ENCODE results near the gene CUL3. TPM values are rescaled to one million over a fixed set of nuclear protein-coding genes. Genes with fewer than 3 reads are reported as not detected.

Gene CUL3
- total and polyA plus RNA-seq, 2 experiments from 2014 or later: 86.0 to 125 TPM

DNA sequence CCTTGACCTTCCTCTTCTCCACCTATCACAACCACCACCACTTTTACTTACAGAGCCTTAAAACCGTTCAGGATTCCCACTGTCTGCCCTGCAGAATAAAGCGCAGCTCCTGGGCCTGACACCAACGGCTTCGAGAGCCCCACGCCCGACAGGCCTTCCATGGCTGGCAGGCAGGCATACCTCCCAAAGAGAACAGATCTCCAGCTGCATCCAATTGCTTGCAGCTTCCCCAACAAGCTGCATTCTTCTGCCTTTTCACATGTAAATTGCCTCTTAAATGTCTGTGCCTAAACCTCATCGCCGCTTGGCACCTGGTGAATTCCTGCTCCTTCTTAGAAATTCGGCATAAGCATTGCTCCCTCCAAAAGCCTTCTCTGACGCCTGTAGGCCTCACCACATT is 151.7 kb downstream of the CUL3 start:
- Histone ChIP-seq H3K27ac (ENCODE audit: low read depth) (peak overlapping the region; percentile 91), H3K4me2 (peak overlapping the region; percentile 8), H4K20me1 (replicated peaks; ENCODE audit: insufficient read depth) (no peaks in the 10 kb centered on the region), H3F3A (replicated peaks; ENCODE audit: low read depth) (no peaks in the 10 kb centered on the region), H3K36me3 (ENCODE audit: insufficient read depth) (peaks cover 15% of the 10 kb centered on the region; the same call in 1 of the 2 replicates), H3K4me1 (ENCODE audit: insufficient read depth) (peaks cover 31% of the 10 kb centered on the region), H2AFZ (no peak overlapping the region), H3K9me2 (ENCODE audit: insufficient read depth) (no peaks in the 10 kb centered on the region), H3K79me2 (replicated peaks; ENCODE audit: insufficient read depth) (peaks cover 5% of the 10 kb centered on the region; the same call in 1 of the 2 replicates), H3K27me3 (ENCODE audit: insufficient read depth) (no peaks in the 10 kb centered on the region), H3K4me3 (no peak overlapping the region)
- H3K36me3 Mint-ChIP-seq (ENCODE audit: low read depth): peaks cover 51% of the 10 kb centered on the region
- H3K9me3 Mint-ChIP-seq: peaks cover 47% of the 10 kb centered on the region
- H3K27ac Mint-ChIP-seq: peak overlapping the region; percentile 94
- TF ChIP-seq, protein P1, sequence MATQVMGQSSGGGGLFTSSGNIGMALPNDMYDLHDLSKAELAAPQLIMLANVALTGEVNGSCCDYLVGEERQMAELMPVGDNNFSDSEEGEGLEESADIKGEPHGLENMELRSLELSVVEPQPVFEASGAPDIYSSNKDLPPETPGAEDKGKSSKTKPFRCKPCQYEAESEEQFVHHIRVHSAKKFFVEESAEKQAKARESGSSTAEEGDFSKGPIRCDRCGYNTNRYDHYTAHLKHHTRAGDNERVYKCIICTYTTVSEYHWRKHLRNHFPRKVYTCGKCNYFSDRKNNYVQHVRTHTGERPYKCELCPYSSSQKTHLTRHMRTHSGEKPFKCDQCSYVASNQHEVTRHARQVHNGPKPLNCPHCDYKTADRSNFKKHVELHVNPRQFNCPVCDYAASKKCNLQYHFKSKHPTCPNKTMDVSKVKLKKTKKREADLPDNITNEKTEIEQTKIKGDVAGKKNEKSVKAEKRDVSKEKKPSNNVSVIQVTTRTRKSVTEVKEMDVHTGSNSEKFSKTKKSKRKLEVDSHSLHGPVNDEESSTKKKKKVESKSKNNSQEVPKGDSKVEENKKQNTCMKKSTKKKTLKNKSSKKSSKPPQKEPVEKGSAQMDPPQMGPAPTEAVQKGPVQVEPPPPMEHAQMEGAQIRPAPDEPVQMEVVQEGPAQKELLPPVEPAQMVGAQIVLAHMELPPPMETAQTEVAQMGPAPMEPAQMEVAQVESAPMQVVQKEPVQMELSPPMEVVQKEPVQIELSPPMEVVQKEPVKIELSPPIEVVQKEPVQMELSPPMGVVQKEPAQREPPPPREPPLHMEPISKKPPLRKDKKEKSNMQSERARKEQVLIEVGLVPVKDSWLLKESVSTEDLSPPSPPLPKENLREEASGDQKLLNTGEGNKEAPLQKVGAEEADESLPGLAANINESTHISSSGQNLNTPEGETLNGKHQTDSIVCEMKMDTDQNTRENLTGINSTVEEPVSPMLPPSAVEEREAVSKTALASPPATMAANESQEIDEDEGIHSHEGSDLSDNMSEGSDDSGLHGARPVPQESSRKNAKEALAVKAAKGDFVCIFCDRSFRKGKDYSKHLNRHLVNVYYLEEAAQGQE (IDR thresholded peaks at IDR 0.05; ENCODE audit: unreplicated experiment): no peak
- TF ChIP-seq NANOG (IDR thresholded peaks at IDR 0.05; ENCODE audit: borderline replicate concordance) (peak; percentile 87), ZNF331 (CRISPR knock-in tag; IDR thresholded peaks at IDR 0.05; ENCODE audit: low read depth) (no peak; the same call in 1 of the 2 replicates), EZH2 (IDR thresholded peaks at IDR 0.05; ENCODE audit: low read depth, unreplicated experiment) (no peak), STAT1 (IDR thresholded peaks at IDR 0.05; ENCODE audit: unreplicated experiment) (no peak), ZNF114 (CRISPR knock-in tag; IDR thresholded peaks at IDR 0.05) (0 out of 2 replicates have a peak, but pooled peaks have one; percentile 18), POLR2AphosphoS5 (IDR thresholded peaks at IDR 0.05; ENCODE audit: low read depth) (peak; percentile 38; the same call in 1 of the 2 replicates), CREB1 (CRISPR knock-in tag; IDR thresholded peaks at IDR 0.05; ENCODE audit: low read depth) (peak; percentile 50)
- TF ChIP-seq, protein P2, sequence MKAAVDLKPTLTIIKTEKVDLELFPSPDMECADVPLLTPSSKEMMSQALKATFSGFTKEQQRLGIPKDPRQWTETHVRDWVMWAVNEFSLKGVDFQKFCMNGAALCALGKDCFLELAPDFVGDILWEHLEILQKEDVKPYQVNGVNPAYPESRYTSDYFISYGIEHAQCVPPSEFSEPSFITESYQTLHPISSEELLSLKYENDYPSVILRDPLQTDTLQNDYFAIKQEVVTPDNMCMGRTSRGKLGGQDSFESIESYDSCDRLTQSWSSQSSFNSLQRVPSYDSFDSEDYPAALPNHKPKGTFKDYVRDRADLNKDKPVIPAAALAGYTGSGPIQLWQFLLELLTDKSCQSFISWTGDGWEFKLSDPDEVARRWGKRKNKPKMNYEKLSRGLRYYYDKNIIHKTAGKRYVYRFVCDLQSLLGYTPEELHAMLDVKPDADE (IDR thresholded peaks at IDR 0.05): no peak
- TF ChIP-seq, protein P3, sequence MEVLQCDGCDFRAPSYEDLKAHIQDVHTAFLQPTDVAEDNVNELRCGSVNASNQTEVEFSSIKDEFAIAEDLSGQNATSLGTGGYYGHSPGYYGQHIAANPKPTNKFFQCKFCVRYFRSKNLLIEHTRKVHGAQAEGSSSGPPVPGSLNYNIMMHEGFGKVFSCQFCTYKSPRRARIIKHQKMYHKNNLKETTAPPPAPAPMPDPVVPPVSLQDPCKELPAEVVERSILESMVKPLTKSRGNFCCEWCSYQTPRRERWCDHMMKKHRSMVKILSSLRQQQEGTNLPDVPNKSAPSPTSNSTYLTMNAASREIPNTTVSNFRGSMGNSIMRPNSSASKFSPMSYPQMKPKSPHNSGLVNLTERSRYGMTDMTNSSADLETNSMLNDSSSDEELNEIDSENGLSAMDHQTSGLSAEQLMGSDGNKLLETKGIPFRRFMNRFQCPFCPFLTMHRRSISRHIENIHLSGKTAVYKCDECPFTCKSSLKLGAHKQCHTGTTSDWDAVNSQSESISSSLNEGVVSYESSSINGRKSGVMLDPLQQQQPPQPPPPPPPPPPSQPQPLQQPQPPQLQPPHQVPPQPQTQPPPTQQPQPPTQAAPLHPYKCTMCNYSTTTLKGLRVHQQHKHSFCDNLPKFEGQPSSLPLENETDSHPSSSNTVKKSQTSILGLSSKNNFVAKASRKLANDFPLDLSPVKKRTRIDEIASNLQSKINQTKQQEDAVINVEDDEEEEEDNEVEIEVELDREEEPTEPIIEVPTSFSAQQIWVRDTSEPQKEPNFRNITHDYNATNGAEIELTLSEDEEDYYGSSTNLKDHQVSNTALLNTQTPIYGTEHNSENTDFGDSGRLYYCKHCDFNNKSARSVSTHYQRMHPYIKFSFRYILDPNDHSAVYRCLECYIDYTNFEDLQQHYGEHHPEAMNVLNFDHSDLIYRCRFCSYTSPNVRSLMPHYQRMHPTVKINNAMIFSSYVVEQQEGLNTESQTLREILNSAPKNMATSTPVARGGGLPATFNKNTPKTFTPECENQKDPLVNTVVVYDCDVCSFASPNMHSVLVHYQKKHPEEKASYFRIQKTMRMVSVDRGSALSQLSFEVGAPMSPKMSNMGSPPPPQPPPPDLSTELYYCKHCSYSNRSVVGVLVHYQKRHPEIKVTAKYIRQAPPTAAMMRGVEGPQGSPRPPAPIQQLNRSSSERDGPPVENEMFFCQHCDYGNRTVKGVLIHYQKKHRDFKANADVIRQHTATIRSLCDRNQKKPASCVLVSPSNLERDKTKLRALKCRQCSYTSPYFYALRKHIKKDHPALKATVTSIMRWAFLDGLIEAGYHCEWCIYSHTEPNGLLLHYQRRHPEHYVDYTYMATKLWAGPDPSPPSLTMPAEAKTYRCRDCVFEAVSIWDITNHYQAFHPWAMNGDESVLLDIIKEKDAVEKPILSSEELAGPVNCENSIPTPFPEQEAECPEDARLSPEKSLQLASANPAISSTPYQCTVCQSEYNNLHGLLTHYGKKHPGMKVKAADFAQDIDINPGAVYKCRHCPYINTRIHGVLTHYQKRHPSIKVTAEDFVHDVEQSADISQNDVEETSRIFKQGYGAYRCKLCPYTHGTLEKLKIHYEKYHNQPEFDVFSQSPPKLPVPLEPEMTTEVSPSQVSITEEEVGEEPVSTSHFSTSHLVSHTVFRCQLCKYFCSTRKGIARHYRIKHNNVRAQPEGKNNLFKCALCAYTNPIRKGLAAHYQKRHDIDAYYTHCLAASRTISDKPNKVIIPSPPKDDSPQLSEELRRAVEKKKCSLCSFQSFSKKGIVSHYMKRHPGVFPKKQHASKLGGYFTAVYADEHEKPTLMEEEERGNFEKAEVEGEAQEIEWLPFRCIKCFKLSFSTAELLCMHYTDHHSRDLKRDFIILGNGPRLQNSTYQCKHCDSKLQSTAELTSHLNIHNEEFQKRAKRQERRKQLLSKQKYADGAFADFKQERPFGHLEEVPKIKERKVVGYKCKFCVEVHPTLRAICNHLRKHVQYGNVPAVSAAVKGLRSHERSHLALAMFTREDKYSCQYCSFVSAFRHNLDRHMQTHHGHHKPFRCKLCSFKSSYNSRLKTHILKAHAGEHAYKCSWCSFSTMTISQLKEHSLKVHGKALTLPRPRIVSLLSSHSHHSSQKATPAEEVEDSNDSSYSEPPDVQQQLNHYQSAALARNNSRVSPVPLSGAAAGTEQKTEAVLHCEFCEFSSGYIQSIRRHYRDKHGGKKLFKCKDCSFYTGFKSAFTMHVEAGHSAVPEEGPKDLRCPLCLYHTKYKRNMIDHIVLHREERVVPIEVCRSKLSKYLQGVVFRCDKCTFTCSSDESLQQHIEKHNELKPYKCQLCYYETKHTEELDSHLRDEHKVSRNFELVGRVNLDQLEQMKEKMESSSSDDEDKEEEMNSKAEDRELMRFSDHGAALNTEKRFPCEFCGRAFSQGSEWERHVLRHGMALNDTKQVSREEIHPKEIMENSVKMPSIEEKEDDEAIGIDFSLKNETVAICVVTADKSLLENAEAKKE (CRISPR knock-in tag; IDR thresholded peaks at IDR 0.05): peak; percentile 69
- peaks cover 29% of the 10 kb centered on the region for H3K4me1 Mint-ChIP-seq
- peak overlapping the region; percentile 37; the same call in 2 of the 3 replicates for H3K4me3 Mint-ChIP-seq
- DNase-seq (ENCODE audit: low spot score) (peak; percentile 97), ATAC-seq (peak; percentile 99)
- H3K27me3 Mint-ChIP-seq (ENCODE audit: insufficient read depth, low read depth, poor library complexity): peaks cover 11% of the 10 kb centered on the region

All from GM23338 (cell line).